ENCODE results near the gene SHC1. TPM values are rescaled to one million over a fixed set of nuclear protein-coding genes. Genes with fewer than 3 reads are reported as not detected.
A peak's percentile ranks its signal among the peaks of the same experiment; 100 is the strongest.

SHC1 gene
- total and polyA plus RNA-seq, 2 donors from 2014 or later: 43.8 to 153 TPM

DNA sequence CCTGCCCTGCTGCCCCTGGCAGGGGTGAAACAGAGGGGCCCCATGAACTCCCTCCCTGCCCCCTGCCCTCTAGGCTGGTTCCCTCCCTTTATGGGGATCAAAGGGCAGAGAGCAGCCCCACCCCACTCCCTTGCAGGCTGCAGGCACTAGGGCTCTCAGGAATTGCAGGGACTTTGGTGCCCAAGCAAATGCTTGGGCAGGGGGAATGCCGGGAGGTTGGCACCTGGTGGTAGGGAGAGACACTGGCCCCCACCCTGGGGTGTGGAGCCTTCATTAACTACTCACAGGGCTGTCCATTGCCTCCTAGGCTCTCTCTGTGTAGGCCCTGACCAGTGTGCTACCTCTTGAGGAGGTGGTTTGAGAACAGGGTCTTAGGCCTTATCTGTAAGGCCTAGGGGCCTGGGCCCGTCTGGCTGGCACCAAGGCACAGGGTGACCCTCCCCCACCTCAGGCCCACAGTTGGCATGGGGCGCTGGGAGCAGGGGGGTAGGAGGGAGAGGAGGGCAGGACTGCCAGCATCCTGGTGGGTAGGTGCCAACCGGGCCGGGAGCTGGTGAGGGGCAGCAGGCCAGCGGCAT is 36.8 kb upstream of the SHC1 start:
- peak overlapping the region in 1 of 3 donors; percentile 61 for H3K9ac ChIP-seq (ENCODE audit: low read length in 3 of 3)
- H3K36me3 ChIP-seq (ENCODE audit: control insufficient read depth in 2 of 3, insufficient read depth in 3 of 3, low read length in 3 of 3): no peaks in the 10 kb centered on the region
- intact Hi-C loops (cut with DNase I): no loop called here
- H3K4me3 ChIP-seq (ENCODE audit: low read length in 3 of 3): no peak overlapping the region
- FAIRE-seq: no peak
- TF ChIP-seq, protein P1, sequence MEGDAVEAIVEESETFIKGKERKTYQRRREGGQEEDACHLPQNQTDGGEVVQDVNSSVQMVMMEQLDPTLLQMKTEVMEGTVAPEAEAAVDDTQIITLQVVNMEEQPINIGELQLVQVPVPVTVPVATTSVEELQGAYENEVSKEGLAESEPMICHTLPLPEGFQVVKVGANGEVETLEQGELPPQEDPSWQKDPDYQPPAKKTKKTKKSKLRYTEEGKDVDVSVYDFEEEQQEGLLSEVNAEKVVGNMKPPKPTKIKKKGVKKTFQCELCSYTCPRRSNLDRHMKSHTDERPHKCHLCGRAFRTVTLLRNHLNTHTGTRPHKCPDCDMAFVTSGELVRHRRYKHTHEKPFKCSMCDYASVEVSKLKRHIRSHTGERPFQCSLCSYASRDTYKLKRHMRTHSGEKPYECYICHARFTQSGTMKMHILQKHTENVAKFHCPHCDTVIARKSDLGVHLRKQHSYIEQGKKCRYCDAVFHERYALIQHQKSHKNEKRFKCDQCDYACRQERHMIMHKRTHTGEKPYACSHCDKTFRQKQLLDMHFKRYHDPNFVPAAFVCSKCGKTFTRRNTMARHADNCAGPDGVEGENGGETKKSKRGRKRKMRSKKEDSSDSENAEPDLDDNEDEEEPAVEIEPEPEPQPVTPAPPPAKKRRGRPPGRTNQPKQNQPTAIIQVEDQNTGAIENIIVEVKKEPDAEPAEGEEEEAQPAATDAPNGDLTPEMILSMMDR (IDR thresholded peaks at IDR 0.05; ENCODE audit: borderline replicate concordance, extremely low read depth, insufficient read depth): no peak
- peak in 1 of 5 donors; percentile 76 for DNase-seq
- H3K4me1 ChIP-seq (ENCODE audit: control insufficient read depth in 2 of 3, insufficient read depth in 2 of 3, low read depth in 1 of 3, low read length in 3 of 3): peaks cover 2 to 49% (median 32%) of the 10 kb centered on the region in 3 donors
- no peaks in the 10 kb centered on the region for H3K9me3 ChIP-seq (ENCODE audit: control insufficient read depth in 2 of 3, insufficient read depth in 1 of 3, low read length in 3 of 3)
- H3K27ac ChIP-seq (ENCODE audit: low read depth in 2 of 2, low read length in 2 of 2): peak overlapping the region; percentile 41 to 57
- H3K27me3 ChIP-seq (ENCODE audit: control insufficient read depth, insufficient read depth, low read length): no peaks in the 10 kb centered on the region

DNA sequence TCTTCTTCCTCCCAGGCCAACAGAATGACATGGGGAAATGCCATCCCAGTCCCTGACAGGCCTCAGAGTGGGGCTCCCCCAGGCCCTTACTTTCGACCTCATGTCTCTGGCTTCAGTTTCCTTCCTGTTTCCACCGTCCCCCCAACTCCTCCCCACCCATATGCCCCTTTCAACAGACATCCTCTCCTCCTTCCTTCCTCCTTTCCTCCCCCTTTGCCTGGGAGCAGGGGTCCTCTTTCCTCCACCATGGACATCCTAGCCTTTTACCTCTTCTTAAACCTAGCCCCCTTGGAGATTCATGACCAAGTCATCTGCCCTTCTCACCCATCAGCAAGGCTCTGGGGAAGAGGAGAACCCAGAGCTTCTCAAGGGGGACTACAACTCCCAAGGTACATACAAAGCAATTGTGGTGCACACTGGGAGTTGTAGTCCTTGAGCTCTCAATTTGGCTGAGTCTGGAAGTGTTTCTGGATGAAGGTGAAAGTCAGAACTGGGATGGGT is 36.1 kb upstream of the SHC1 start:
- peak overlapping the region; percentile 33 to 43 for H3K27ac ChIP-seq (ENCODE audit: low read depth in 2 of 2, low read length in 2 of 2)
- H3K27me3 ChIP-seq (ENCODE audit: control insufficient read depth, insufficient read depth, low read length): no peaks in the 10 kb centered on the region
- intact Hi-C loops (cut with DNase I): no loop called here
- FAIRE-seq (no peak), DNase-seq (peak in 2 of 5 donors; percentile 32 to 69)
- H3K9ac ChIP-seq (ENCODE audit: low read length in 3 of 3): peak overlapping the region in 1 of 3 donors; percentile 40
- TF ChIP-seq, protein P1 (IDR thresholded peaks at IDR 0.05; ENCODE audit: borderline replicate concordance, extremely low read depth, insufficient read depth): no peak
- H3K4me3 ChIP-seq (ENCODE audit: low read length in 3 of 3): peak overlapping the region in 1 of 3 donors; percentile 13
- no peaks in the 10 kb centered on the region for H3K9me3 ChIP-seq (ENCODE audit: control insufficient read depth in 2 of 3, insufficient read depth in 1 of 3, low read length in 3 of 3)
- H3K36me3 ChIP-seq (ENCODE audit: control insufficient read depth in 2 of 3, insufficient read depth in 3 of 3, low read length in 3 of 3): no peaks in the 10 kb centered on the region
- H3K4me1 ChIP-seq (ENCODE audit: control insufficient read depth in 2 of 3, insufficient read depth in 2 of 3, low read depth in 1 of 3, low read length in 3 of 3): peaks cover 2 to 42% (median 31%) of the 10 kb centered on the region in 3 donors

DNA sequence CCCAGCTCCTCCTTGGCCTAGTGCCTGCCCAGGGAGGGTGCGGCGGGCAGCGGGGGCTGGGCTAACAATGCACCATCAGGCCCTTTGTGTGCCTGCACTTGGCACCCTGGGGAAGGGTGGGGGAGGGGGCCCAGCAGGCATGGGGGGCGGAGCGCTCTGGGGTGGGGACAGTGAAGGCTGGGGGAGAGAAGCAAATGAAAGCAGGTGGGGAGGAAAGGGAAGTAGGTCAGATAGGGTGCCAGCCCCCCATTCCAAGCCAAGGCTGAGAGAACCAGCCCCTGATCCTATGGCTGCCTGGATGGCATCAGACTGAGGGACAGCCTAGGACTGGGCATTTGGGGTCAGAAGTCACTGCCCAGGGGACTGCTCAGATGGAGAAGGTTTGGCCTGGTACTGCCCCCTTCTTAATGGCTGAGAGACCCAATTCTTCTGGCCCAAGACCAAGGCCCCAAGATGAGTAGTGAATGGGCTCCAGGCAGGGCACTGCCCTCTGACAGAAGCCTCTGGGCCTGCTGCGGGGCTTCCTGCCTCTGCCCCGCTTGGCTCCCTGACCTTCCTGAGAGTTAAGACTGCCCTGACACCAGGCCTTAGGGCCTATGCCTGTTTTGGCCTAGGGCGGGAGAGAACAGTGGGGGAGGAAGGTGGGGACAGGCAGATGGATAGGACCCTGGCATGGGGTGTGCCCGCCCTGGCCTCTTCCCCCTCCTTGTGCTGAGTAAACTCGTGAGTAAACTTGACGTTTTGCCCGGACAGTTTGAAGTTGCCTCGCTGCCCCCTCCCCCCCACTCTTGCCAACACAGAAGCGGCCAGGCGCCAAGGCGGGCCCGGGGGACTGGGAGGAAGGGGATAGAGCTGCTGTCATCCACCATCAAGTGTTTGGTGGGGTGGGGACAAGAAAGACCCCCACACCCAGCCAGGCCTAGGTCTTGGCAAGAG is 34.8 kb upstream of the SHC1 start:
- H3K4me1 ChIP-seq (ENCODE audit: control insufficient read depth in 2 of 3, insufficient read depth in 2 of 3, low read depth in 1 of 3, low read length in 3 of 3): peaks cover 2 to 38% (median 31%) of the 10 kb centered on the region in 3 donors
- peak overlapping the region in 2 of 3 donors; percentile 16 to 57 for H3K9ac ChIP-seq (ENCODE audit: low read length in 3 of 3)
- H3K36me3 ChIP-seq (ENCODE audit: control insufficient read depth in 2 of 3, insufficient read depth in 3 of 3, low read length in 3 of 3): no peaks in the 10 kb centered on the region
- DNase-seq: peak in 1 of 5 donors; percentile 68
- no peaks in the 10 kb centered on the region for H3K9me3 ChIP-seq (ENCODE audit: control insufficient read depth in 2 of 3, insufficient read depth in 1 of 3, low read length in 3 of 3)
- H3K4me3 ChIP-seq (ENCODE audit: low read length in 3 of 3): peak overlapping the region in 2 of 3 donors; percentile 80 to 99
- intact Hi-C loops (cut with DNase I): no loop called here
- FAIRE-seq: no peak
- H3K27me3 ChIP-seq (ENCODE audit: control insufficient read depth, insufficient read depth, low read length): no peaks in the 10 kb centered on the region
- H3K27ac ChIP-seq (ENCODE audit: low read depth in 2 of 2, low read length in 2 of 2): peak overlapping the region; percentile 18 to 96
- TF ChIP-seq, protein P1 (IDR thresholded peaks at IDR 0.05; ENCODE audit: borderline replicate concordance, extremely low read depth, insufficient read depth): no peak
